NCI-H82 treated with DMSO at 0.1 percent for 48 hours (cell line): Measurements from ENCODE around the gene FCRL2.
"Not testable (repeated sequence)": the region's sequence is repeated elsewhere in the genome, so short reads cannot be mapped to it uniquely, and the experiment has no call there.

Experiments
- DNase-seq: peaks from one replicate; lab custom pipeline; 2025; ENCODE audit not compliant: unreplicated experiment; lab: John Stamatoyannopoulos, UW

FCRL2 gene

GRCh38 chr1:157758018-157758417, 18.9 kb downstream of the FCRL2 start:
- DNase-seq: no peak

- no peak for DNase-seq
Observed at GRCh38 chr1:157753611-157754010, 23.3 kb downstream of the FCRL2 start.

- no peak for DNase-seq
Observed at GRCh38 chr1:157751283-157751682, 25.6 kb downstream of the FCRL2 start.

- no peak for DNase-seq
Observed at GRCh38 chr1:157748262-157748817, 28.6 kb downstream of the FCRL2 start.

- no peak for DNase-seq
Observed at GRCh38 chr1:157739229-157739901, 37.6 kb downstream of the FCRL2 start.

- DNase-seq: not testable (repeated sequence)
Observed at GRCh38 chr1:157735991-157736390, 40.9 kb downstream of the FCRL2 start.

- DNase-seq: no peak
Observed at GRCh38 chr1:157734321-157734720, 42.6 kb downstream of the FCRL2 start.

GRCh38 chr1:157732755-157733154, 44.2 kb downstream of the FCRL2 start:
- DNase-seq: no peak

GRCh38 chr1:157725221-157725577, 51.7 kb downstream of the FCRL2 start:
- no peak for DNase-seq

GRCh38 chr1:157724537-157725220, 52.3 kb downstream of the FCRL2 start:
- no peak for DNase-seq

GRCh38 chr1:157723157-157723556, 53.8 kb downstream of the FCRL2 start:
- no peak for DNase-seq

GRCh38 chr1:157721985-157722384, 54.9 kb downstream of the FCRL2 start:
- no peak for DNase-seq

GRCh38 chr1:157715736-157716135, 61.2 kb downstream of the FCRL2 start:
- no peak for DNase-seq

- no peak for DNase-seq
Observed at GRCh38 chr1:157711802-157712201, 65.1 kb downstream of the FCRL2 start.

- DNase-seq: no peak
Observed at GRCh38 chr1:157704878-157705277, 72.1 kb downstream of the FCRL2 start.

- DNase-seq: no peak
Observed at GRCh38 chr1:157703981-157704380, 73.0 kb downstream of the FCRL2 start.

- no peak for DNase-seq
Observed at GRCh38 chr1:157702308-157702825, 74.6 kb downstream of the FCRL2 start.

GRCh38 chr1:157700732-157701131, 76.2 kb downstream of the FCRL2 start, which contains the start of gene FCRL3:
TSS of gene FCRL3 (minus strand) at chr1:157700769. CDS start at chr1:157700489, 280 bp downstream.
- DNase-seq: no peak

- no peak for DNase-seq
Observed at GRCh38 chr1:157700305-157700704, 76.6 kb downstream of the FCRL2 start.

- DNase-seq: no peak
Observed at GRCh38 chr1:157697781-157698569, 79.0 kb downstream of the FCRL2 start.

- no peak for DNase-seq
Observed at GRCh38 chr1:157696966-157697628, 79.8 kb downstream of the FCRL2 start.
